IPS-NIHi7 (cell line): ENCODE results near the gene DERL2.
A peak's percentile ranks its signal among the peaks of the same experiment; 100 is the strongest.

Source experiments
- DNase-seq: peaks from one replicate; pipeline ENCODE4 v3.0.0; 2012; ENCODE audit warnings: mixed read lengths; ENCODE audit errors: extremely low spot score

DERL2 gene

DNA sequence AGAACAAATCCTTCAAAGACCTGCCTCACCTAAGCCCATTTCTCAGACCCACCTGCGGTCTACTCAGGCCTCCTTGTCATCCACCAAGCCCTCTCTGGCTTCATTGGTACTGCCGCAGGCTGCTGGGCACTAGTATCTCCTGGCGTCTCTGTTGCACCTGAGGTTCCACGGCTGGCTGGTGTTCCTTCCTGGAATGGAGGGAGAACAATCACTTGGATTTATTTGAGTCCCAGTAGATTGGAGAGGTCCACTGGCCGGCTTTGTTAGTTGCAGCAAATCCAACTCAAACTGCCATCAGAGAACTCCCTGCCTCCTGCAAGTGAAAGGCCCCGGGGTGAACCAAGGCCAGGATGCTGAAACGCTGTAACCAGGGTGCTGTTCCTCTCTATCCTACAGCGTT, 15.7 kb upstream of the DERL2 start:
- DNase-seq = no peak

DNA sequence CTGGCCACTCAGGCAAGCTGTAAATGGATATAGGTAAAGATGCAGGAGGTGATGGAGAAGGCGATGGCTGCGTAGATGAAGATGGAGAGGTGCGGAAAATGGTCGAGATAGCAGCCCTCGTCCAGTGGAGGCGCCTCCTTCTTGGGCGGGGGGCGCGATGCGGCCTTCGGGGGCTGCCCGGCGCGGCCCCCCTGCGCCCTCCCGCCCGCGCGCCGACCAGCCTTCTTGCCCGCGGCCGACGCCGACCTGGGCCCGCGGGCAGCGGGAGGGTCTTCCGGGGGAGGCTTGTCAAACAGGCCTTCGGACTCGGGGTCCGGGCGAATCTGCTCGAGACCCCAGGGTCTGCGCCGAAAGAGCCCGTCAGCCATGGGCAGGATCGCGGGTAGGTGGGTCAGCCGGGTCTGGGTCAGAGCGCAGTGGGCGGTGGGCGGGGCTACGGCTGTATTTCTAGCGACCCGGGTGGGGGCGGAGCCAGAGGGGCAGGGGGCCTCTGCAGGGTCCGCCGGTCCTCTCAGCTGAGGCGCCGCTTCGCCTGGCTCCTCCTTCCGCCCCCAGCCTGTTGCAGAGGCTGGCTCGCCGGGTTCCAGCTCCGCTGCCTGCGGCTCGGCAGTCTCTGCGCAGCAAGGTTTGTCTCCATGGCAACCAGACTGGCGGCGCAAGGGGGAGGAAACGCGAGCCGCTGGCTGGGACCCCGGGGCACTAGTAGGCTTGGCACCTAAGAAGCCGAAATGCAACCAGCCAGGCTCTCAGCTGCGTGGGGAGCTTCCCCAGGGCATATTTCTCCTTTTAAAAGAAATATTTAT, 14.8 kb upstream of the DERL2 start:
- peak; percentile 100 for DNase-seq

DNA sequence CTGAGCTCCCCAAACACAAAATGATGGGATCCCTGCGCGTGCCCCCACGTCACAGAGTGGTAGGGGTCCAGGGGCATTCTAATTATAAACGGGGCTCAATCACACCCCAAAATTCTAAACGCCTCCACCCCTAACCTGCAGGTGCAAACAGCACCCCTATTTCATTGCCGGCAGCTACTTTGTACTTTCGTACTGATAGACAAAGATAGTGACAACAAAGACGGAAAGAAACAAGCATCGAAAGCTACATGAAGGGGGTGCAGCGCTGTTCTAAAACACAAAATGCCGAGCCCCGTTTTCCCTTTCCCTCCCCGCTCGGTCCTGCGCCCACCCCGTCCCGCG, 14.2 kb upstream of the DERL2 start:
- no peak for DNase-seq

DNA sequence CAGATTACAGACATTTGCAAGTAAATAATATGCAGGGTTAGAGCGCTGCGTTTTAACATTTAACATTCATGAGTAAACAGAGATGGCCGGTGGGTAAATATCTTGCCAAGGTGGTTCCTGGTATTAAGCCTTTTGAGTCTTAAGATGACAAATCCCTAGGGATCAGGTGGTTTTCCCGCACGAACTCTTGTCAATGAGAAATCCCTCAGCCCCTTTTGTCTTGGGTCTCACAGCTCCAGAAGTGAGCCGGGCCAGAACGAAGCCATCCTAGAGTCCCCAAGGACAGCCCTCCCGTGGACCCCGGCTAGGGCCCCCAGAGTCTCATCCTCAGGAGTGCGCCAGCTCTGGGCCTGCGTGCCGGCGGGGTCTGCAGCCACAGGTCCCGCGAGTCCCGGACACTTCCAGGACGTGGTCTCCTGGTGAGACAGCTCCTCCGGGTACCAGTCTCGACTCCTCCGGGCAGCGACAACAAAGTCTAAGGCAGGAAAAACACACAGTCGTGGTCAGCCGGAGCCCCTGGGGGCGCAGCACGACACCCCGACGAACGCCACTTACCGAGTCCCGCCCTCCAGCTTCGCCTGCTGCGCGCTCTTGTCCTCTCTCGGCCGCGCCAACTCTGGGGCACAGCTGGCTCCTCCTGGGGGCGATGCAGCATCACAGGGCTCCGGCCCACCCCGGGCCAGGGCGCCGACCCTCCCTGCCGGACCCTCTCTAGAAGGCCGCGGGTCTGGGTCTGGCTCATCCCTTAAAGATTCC, 13.7 kb upstream of the DERL2 start:
- DNase-seq = peak; percentile 24

DNA sequence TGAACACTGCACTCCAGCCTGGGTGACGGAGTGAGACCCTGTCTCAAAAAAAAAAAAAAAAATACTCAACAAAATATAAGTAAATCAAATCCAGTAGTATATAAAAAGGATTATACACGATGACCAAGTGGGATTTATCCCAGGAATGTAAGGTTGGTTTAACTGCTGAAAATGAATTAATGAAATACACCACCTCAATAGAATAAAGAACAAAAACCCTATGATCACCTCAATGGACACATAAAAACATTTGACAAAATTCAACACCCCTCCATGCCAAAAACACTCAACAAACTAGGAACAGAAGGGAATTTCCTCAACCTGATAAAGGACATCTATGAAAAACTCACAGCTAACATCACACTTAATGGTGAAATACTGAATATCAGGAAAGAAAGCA, 7.0 kb upstream of the DERL2 start:
- DNase-seq = no peak

DNA sequence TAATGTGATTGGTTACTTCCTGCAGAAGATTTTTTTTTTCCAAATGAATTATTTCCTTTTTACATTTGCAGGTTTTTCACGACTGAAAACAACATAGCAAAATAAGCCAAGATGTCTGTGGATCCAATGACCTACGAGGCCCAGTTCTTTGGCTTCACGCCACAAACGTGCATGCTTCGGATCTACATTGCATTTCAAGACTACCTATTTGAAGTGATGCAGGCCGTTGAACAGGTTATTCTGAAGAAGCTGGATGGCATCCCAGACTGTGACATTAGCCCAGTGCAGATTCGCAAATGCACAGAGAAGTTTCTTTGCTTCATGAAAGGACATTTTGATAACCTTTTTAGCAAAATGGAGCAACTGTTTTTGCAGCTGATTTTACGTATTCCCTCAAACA, 2.8 kb upstream of the DERL2 start:
- DNase-seq = no peak

DNA sequence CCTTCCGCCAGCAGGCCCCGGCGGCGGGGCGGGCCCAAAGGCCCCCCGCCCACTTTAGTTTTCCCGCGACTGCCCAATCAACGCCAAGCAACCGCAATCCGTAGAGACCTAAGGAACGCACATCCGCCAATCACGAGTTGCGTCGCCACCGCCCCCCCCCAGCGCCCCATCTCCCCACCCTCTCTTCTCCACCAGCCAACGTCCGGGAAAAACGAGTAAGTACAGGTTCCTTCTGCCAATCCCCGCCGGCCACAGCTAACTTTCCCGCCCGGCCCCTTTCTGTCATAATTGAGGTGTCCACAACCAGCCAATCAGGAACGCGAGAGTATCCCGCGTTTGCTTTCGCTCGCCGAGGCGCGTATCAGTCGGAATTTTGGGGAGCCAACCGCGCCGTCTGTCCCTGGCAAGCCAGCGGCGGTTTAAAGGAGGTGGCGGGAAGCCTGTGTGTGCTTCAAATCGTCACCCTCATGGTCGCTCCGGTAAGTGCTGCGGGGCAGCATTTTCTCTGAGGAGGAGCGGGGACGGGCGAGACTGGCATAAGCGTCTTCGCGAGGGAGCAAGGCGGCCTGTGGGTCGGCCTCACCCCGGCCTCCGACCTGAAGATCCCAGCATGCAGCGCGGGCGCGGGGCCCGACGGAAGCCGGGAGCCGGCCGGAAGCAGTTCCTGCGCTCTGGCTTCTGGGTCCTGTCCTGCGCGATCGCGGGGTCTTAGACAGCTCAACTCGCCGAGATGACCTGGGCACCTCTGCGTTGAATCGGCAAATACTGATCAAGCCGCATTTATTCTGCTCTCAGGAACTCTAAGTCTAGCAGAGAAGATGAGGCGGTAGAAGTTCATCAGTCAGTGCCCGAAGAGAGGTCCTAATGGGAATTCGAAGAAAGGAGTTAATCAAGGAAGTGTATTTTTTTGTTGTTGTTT, 487 bp upstream of the DERL2 start, which contains the start of gene MIS12:
MIS12 (plus strand) TSS at position 361 of the 919 bp plus-strand sequence. CDS start 2,297 bp downstream, outside the sequence.
- peak; percentile 99 for DNase-seq

DNA sequence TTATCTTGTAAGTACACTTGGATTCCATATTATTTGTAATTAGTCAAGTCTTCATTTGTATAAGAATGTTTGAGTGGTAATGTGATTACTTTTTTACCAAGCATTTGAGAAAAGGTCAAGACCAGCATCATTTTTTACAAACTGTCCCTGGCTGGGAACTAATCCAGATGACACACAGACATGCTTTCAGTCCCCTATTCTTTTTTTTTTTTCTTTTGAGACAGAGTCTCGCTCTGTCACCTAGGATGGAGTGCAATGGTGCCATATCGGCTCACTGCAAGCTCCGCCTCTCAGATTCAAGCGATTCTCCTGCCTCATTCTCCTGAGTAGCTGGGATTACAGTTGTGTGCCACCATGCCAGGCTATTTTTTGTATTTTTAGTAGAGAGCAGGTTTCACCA, 4.5 kb downstream of the DERL2 start:
- DNase-seq = no peak

DNA sequence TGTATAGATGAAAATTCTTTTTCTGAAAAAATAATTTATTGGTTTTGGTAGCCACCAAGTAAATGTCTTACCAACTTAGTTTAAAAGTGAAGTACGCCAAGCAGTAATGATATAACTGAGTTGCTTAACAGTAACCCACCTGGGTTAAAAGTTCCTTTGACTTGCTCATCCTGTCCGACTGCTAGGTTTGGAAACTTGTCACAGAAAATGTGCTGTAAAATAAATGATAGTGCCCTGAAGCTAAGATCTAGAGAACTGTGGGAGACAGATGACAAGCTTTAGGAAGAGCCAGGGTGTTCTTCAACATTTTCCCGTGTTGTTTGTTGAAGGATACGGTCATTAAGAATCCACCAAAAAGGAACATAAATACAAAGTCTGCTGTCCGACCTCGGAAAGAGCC, 5.0 kb downstream of the DERL2 start:
- no peak for DNase-seq

DNA sequence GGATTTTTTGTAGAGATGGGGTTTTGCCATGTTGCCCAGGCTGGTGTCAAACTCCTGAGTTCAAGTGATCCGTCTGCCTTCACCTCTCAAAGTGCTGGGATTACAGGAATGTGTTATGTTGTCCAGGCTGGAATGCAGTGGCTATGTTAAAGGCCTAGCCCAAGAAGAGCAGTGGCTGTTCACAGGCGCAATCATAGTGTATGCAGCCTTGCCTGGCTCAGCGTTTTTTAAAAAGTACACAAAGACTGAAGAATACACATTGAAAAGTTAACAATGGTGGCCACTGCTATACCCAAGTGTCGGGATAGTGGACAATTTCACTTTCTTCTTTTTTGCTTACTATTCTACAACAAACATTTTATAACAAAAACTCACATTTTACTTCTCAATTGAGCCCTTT, 7.0 kb downstream of the DERL2 start:
- DNase-seq = no peak

DNA sequence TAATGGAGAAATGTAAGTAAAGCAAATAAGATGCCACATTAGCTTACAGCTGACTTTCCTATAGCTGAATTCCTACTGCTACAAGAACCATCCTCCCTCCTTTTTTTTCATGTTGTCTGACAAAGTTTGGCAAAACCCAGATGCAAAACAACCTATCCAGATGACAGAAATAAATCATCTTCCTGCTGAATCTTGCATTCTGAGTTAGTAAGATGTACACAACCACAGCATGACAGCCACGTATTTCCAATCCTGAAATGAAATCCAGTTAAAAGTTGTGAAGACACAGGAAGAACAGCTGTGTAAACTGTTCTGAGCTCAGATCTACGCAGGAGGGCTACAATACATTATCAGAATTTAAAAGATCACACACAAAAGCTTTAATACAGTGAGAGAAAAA, 12.1 kb downstream of the DERL2 start:
- no peak for DNase-seq

DNA sequence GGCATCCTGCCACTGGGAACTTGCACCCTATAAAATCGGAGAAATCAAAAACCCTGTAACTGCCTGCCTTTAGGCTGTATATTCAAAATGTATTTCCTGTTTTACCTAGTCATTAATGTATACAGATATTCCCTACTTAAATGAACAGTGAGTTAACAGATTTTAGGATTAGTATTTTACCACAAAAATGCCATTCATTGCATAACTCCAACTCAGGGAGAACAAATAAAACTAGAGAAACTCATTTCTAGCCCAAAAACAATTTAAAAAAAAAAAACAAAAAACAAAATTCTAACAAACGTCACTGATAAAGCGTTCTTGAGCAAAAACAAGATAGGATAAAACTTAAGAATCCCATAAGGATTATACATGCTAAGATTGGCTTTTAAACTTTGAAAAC, 13.5 kb downstream of the DERL2 start:
- no peak for DNase-seq

DNA sequence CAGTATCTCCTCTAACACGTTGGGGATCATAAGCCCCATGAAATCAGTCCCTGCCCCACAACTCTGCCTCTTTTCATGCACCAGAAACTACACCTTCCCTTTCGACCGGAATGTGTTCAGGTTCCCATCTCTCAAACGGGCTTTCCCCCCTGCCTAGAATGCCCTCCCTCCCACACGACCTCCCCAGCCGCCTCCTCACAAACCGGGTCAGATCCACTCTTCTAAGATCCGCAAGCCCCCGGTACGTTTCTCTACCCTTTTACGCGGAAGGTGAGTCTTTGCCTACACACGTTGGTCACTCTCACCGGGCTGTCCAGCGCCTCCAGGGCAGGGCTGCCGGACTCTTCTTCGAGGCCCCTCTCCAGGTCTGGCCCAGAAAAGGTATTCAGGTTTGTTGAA, 17.9 kb downstream of the DERL2 start:
- no peak for DNase-seq

DNA sequence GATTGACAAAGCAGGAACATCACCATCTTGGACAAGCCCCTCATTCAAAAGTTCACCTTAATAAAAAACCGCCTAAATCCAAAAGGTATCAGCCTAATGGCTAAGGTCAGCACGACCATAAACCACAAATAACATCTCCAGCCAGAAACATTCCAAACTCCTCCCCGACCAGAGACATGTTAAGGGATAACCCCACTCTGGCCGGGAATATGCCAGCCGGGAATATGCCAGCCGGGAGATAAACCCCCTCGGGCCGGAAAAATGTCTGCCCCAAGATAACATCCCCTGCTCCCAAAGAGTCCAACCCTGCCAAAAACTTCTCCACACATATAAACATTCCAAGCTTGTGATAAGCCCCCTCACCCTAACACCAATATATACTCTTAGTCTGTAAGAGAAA, 18.6 kb downstream of the DERL2 start:
- no peak for DNase-seq

DNA sequence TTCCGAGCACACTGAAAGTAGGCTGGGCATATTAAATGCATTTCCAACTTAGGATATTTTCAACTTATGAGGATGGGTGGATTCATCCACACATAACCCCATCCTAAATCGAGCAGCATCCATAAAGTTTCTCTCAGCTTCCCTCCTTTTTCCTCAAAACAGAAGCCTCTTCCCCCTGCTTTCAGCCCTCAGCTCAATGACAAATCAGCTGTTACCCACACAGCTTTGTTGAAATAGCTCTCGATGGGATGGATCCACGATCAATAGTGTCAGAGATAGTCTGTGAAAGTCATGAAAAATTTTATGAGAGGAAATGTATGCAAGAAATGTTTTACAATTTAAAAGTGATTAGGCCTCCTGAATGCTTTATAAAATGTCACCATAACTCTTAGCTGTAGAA, 19.7 kb downstream of the DERL2 start:
- DNase-seq = no peak

DNA sequence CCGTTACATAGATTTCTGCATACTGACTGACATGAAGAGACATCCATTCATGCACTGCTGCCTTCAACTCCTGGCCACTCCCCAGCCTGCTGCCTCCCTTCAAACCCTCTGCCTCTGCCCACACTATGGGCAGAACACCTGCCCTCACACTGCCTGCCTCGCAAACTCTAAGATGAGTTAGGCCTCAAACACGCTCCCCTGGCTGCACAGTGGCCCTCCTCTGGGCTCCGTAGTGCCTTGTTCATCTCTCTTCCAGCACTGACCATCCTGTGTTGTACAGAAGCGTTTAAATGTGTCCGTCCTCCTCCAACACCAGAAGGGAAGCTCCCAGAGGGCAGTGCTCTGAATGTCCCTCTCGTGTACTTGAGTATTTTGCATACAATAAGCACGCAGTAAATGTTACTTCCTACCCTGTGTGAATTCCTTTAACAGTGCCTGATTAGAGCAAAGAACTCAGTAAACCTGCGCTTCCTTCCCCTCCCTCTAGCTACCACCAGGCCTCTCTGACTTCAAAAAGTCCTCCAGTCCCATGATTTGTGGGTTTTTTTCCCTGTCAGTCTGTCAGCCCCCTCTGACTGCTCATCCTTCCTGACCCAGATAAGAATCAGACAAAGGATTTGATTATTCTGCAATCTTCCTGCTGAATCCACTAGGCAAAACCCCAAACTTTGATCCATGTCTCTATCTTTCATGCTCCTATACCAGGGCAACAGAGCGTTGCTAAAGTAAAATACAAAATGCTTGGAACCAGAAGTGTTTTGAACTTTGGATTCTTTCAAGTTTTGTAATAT, 21.1 kb downstream of the DERL2 start:
- DNase-seq = no peak

DNA sequence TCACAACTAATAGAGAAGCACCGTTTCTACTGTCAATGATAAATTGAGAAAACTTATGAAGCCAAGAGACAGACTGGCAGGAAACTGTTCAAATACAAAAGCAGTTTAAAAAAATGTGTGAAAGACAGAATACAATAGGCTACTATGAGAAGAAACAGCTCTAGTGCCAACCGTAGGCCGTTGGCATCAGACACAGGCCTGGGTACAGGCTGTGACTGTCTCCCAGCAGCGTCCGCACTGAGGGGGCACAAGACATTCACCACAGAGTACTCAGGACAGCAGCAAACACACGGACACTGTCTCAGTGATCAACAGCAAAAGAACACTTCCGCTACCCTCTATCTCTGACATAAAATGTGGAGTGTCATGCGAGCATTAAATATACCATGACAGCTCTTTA, 39.2 kb downstream of the DERL2 start:
- no peak for DNase-seq

DNA sequence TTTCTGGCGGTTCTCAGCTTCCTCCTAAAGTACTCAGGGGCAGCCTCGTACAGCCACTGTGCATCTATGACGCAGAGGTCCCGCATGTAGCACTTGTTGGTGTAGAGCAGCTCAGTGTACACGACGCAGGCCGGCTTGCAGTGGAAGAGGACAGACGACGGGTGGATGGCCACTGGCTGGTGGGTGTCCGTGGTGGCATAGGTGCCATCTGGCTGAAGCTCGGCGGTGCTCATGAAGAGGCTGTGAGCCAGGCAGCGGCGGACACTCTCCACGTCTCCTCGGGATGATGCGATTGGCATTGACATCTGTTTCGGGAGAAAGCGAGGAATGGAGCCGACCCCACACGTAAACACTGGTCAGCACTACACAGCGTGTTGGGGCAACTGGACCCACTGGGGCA, 41.8 kb downstream of the DERL2 start:
- no peak for DNase-seq

DNA sequence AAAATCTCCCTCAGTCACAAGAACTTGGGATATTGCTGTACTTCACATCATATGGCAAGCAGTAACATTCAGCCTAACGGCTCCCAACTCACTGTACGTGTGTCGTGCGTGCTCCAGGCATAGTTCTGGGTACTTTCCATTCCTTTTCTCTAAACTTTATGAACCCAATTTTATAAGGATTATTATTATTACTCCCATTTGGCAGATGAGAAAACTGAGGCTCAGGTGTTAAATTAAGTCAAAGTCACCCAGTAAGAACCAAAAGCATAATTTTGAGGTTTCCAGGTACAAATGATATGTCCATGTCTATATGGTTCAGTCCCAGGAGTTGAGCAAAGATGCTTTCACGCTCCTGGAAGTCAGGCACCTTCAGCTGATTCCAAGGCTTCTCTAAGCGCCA, 42.2 kb downstream of the DERL2 start:
- no peak for DNase-seq

DNA sequence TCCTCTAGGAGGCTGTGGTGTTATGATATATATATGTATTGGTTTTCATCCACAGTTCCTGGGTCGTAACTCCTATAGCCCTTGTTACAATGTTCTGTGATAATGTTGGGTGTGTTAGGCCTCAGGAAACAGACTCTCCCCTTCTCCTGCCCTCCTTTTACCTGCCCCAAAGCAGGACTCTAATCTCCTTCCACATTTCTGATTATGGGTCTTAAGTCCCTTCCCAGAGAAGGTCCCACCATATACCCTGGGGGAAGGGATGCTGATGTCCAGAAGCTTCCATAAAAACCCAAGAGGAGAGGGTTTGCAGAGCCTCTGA, 46.6 kb downstream of the DERL2 start:
- no peak for DNase-seq

DNA sequence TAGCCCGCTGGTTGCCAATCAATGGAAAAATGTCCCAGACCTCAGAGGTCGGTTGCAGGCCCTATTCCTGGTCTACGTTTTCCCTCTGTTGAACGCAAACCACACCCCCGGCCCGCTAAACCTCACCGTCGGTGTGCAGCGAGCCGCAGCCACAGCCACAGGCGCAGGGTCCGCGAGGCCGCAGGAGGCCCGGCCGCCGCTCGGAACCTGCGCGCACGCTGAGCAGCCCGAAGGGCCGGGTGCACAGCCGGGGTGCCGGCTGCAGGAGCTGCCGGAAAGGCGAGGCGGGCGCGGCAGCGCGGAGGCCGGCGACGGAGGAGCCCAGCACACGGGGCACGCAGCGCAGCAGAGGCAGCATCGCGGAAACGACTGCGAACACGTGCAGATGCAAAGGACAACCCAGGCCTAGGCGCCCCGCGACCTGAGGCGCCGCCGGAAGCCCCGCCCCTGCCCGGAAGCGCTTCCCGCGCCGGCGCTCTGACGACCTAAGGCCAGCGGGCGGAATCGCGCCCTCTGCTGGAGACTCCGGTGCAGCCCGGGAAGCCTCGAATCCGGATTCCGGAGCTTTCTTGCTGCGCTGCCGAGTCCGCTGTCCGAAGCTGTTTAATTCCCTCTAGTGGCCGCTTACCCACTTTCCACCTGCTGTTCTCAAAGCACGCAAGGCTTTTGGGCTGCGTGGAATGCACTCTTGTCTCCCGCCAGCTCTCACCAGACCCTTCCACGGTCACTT, 47.1 kb downstream of the DERL2 start, which contains the start of gene C1QBP:
C1QBP (minus strand) TSS at position 440 of the 730 bp plus-strand sequence; CDS start at position 358, 82 bp downstream.
- DNase-seq = peak; percentile 95
